GM18507 (cell line): ENCODE data around the gene ROR1.

Experiments used
- DNase-seq: peaks from one replicate; pipeline ENCODE4 v3.0.0; 2011; ENCODE audit warnings: low read depth; ENCODE audit not compliant: insufficient read length; ENCODE audit errors: extremely low spot score
- FAIRE-seq: peaks from 2 replicates; lab custom pipeline; 2011; peaks lifted over from hg19 to GRCh38; lab: Jason Lieb, UNC

Gene ROR1

GRCh38 chr1:63843010-63843409, 69.2 kb downstream of the ROR1 start:
- DNase-seq (no peak), FAIRE-seq (no peak)

DNA sequence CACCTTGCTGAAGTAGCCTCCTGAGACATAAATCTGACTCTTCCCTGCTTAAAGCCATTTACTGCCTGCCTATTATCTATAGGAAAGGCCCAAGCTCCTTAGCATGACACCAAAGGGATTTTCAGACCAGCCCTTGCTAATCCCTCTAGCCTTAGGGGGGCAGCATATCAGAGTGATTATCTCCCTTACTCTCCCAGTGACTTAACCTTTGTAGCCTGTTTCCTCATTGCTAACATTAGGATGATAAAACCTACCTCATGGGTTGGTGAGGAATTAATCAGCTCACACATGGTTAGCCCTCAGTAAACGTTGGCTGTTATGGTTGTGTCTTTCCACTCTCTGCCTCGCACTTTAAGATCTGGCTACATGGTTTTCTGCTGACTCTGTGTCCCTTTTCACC, 70.1 kb downstream of the ROR1 start:
- FAIRE-seq, result no peak
- DNase-seq, result no peak

DNA sequence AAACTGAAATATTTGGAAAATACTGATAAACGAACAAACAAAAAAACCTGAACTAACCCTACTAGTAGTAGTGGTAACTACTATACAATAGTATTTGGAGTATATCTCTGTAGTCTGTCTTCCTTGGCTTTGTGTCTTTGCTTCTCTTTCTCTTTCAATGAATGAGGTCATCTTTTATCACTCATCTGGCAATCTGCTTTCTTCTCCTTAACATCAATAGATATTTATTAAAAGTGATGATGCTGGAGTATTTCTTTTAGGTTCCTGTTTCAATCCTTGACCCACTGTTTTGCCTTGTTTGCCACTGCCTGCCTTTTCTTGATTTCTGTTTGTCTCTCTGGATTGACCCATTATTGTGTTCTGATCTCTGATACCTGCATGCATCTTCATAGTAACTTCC, 71.5 kb downstream of the ROR1 start:
- no peak for FAIRE-seq

GRCh38 chr1:63847308-63847910, 73.6 kb downstream of the ROR1 start:
- FAIRE-seq, result no peak
- DNase-seq, result no peak

More for the DNA sequence above, 71.5 kb downstream of the ROR1 start:
- no peak for DNase-seq

DNA sequence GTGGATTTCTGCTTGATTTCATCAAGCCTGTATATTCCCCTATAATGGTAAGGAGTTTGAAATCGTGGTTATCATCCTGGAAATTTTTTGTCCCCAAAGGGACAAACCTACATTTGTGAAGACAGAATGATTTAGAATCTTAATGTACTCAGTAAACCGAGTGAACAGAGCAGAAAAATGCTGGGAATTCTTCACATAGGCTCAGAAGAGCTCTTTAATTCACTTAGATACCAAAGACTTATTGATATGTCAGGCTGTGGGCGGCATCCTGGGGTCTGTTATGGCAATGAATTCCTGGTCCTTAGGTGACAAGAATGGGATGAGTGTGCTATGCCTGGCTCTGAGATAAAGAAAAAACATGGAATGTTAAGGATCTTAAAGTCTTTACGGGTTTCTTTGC, 74.9 kb downstream of the ROR1 start:
- FAIRE-seq, result no peak
- no peak for DNase-seq

DNA sequence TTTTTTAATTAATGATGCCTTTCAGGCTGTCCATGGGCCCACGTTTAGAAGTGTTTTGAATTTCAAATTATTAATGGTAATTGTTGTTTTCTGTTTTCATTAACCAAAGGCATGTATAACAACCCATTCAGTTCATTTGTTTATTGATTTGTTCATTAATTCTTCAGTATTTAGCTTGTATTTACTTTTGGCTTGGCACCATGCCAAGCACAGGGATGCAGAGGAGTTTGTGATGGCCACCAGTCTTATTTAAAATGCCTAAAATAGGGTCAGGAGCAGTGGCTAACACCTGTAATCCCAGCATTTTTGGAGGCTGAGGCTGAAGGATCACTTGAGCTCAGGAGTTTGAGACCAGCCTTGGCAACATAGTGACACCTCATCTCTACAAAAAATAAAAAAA, 75.3 kb downstream of the ROR1 start:
- FAIRE-seq, result no peak
- no peak for DNase-seq

DNA sequence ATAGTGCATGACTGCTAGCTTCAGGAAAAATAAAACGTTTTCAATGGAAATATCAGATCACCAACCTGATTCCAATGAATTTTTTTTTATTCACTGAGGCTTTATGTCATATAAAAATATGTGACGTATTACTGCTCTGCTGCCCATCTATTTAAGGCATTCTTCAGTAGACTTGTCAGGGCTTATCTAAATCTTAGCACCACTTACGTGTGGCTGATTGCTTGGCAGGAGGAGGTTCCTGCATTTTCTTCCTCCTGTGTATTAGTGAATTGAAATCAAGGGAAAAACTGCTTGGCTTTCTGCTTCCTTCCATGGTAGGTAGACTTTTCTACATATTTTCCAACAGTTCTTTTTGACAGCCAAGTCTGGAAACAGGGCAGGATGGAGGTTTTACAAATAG, 80.3 kb downstream of the ROR1 start:
- DNase-seq (no peak), FAIRE-seq (no peak)

DNA sequence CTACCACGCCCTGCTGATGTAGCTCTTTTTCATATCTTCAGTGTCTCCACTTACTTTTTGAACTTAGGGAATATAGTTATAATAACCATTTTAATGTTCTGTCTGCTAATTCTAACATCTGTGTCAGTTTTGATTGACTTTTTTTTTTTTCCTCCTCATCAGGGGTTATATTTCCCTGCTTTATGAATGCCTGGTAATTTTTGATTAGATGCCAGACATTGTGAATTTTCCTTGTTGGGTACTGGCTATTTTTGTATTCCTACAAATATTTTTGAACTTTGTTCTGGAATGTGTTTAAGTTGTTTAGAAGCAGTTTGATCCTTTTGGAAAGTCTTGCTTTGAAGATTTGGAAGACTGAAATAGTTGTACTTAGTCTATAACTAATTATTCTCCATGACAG, 82.1 kb downstream of the ROR1 start:
- no peak for FAIRE-seq

GRCh38 chr1:63856924-63857323, 83.1 kb downstream of the ROR1 start:
- FAIRE-seq, result no peak
- DNase-seq, result no peak

More for the DNA sequence above, 82.1 kb downstream of the ROR1 start:
- no peak for DNase-seq

DNA sequence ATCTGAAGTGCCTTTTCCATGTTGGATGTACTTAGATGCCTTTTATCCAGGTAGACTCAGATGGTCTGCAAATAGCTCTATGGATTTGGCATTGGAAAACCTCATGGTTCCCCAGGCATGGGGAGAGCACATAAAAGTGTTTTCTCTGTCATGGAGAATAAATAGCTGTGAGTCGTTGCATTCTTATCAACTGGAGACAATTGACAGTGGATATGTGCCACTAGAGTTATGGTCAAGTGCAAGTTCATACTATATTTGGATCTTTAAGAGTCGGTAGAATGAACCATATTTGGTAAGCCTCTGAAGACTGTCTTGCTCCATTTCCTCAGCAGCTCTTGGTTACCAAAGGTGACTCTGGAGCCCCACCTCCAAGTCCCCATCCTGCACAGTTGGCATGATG, 83.7 kb downstream of the ROR1 start:
- no peak for DNase-seq
- no peak for FAIRE-seq

DNA sequence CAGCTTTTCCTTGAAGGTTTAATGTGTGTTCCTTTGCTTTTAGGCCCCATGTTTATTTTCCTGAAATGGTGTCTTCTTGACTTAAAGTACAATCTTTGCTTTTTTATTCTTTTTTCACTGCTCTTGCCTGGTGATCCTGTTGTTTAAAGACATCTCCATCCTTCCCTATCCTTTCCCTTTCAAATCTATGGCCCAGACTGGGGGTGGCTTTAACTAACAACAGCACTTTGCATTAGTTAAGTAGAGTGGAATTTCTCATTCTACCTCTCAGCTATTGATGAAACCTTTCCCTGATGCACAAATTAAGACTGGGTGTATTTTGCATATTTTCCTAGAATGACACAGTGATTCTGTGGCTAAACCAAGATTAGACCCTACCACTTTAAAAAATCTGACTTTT, 84.3 kb downstream of the ROR1 start:
- DNase-seq, result no peak
- FAIRE-seq, result no peak

DNA sequence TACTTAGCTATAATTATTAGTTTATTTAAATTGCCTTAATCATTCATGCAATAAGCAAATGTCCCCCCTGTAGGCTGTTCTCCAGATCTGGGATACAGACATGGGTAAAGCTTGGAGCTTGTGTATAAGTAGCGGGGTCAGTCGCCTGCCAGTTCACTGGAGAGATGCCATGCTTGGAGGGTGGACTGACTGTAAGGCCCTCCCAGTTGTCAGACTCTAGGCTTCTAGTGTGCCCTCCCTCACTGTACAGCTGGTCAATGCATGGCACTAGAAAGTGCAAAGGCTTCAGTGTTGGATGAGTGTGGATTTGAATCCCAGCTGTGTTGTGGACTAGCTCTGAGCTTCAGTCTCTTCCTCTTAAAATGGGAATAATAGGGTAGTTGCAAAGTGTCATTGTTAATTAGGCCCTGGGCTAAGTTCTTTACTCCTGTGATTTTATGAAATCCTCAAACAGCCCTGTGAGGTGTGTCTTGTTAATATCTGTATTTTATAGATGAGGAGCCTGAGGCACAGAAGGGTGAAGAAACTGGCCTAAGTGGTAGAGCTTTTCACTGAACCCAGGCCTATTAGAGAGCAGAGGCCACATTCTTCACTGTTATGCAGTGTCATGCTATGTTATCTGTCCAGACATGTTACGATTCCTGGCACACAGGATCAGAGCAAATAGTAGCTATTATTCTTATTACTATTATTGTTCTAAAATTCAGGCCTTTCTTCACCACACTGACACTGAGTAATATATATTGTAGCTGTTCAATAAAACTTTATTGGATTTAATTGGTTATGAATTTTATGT, 85.9 kb downstream of the ROR1 start:
- DNase-seq, result no peak
- no peak for FAIRE-seq

DNA sequence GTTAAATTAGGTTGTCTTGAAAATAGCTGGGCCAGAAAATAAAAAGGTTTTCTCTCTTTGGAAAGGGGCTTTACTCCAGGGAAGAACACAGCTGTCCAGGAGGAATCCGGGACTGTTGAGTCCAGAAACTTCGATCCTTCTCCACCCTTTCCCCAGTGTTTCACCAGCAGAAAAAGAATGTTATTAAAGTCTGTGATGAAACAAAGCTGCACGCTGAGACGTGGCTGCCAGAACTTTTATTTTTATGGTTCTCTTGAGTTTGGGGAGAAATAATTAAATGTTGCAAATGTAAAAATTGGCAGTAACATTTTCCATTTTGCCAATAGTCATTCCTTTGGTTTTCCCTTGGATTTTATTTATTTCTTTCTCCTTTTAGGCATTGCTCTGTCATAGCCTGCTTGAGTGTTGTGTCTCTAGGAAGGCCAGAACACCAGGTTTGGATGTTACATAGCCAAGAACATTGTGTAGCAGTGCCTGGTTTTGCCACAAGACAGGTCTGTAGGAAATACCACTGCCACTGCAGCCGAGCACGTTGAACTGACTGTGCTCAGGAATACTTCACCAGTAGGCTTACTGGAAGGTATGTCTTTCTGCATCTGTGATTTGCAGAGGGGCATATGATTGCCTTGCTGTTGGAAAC, 87.4 kb downstream of the ROR1 start:
- no peak for FAIRE-seq
- DNase-seq, result no peak

DNA sequence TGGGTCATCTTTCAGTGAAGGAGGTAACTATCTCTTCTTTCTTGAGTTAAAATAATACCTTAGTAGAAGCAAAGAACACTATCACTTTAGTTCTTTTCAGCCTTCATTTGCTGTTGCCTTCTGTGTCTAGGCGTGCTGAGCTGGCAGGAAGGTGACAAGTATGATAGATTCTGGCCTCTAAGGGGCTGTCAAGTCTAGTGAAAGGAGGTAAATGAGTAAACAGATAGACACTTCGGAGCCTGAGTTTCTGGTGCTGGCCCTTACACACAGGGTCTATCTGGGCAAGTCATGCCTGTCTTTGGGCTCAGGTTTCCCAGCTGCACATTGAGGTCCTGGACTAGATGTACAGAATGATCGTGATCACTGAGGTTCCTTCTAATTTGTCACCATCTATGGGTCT, 89.3 kb downstream of the ROR1 start:
- FAIRE-seq (no peak), DNase-seq (no peak)

- FAIRE-seq (no peak), DNase-seq (no peak)
Measured at GRCh38 chr1:63864224-63864641, 90.4 kb downstream of the ROR1 start.

DNA sequence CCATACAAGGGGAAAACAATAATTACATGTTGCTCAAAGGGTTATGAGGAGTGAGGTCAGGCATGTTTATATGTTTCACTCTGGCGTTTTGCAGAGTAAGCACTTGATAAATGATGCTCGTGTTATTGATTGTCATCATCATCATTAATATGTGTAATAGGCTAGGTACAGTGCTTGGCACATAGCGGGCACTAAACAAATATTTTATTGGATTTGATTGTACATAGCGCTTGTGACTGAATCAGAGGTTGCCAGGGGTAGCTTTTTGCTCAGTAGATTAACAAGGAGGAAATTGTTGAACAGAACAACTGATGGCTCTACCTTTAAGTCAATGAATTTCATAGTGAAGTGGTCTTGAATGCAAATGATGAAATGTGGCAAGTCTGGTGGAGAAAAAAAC, 91.7 kb downstream of the ROR1 start:
- no peak for FAIRE-seq
- DNase-seq, result no peak

- FAIRE-seq, result no peak
Measured at GRCh38 chr1:63866084-63866483, 92.3 kb downstream of the ROR1 start.

GRCh38 chr1:63867429-63868176, 93.8 kb downstream of the ROR1 start:
- no peak for DNase-seq
- no peak for FAIRE-seq

More at GRCh38 chr1:63866084-63866483, 92.3 kb downstream of the ROR1 start:
- no peak for DNase-seq

GRCh38 chr1:63868268-63868781, 94.5 kb downstream of the ROR1 start:
- FAIRE-seq (no peak), DNase-seq (no peak)

GRCh38 chr1:63870152-63870551, 96.3 kb downstream of the ROR1 start:
- FAIRE-seq (no peak), DNase-seq (no peak)
